ENCODE results near the gene BUD31. TPM values are rescaled to one million over a fixed set of nuclear protein-coding genes. Genes with fewer than 3 reads are reported as not detected.

BUD31 gene
- total and polyA plus RNA-seq, 2 of the 13 experiments (the other 11 are each of a cell fraction or from before 2014, with no cell fraction given) = 35.1 to 79.1 TPM

GRCh38 chr7:99372275-99373090 is 36.3 kb upstream of the BUD31 start (continued):
- peak; percentile 47; the same call in 1 of the 2 replicates for TF ChIP-seq FOXP4 (CRISPR knock-in tag; IDR thresholded peaks at IDR 0.05)
- TF ChIP-seq KDM4B (CRISPR knock-in tag; IDR thresholded peaks at IDR 0.05) = no peak
- TF ChIP-seq GATAD2A (CRISPR knock-in tag; IDR thresholded peaks at IDR 0.05) = peak; percentile 70
- TF ChIP-seq NCOA1 (CRISPR knock-in tag; IDR thresholded peaks at IDR 0.05) = no peak
- peak; percentile 59; the same call in 1 of the 2 replicates for TF ChIP-seq ZMYM3 (CRISPR knock-in tag; IDR thresholded peaks at IDR 0.05)
- TF ChIP-seq ZNF281 (CRISPR knock-in tag; IDR thresholded peaks at IDR 0.05; ENCODE audit: borderline replicate concordance) = no peak
- TF ChIP-seq HDAC2 (CRISPR knock-in tag; IDR thresholded peaks at IDR 0.05) = peak; percentile 86
- no peak for TF ChIP-seq ZNF276 (CRISPR knock-in tag; IDR thresholded peaks at IDR 0.05; ENCODE audit: low read depth)
- no peak for TF ChIP-seq PRPF4 (IDR thresholded peaks at IDR 0.05; ENCODE audit: low read depth, low read length, poor library complexity, severe bottlenecking)
- TF ChIP-seq THRA (CRISPR knock-in tag; IDR thresholded peaks at IDR 0.05; ENCODE audit: borderline replicate concordance) = peak; percentile 100
- no peak for TF ChIP-seq ZNF672 (CRISPR knock-in tag; IDR thresholded peaks at IDR 0.05)
- TF ChIP-seq ZFP37 (CRISPR knock-in tag; IDR thresholded peaks at IDR 0.05; ENCODE audit: borderline replicate concordance) = no peak
- TF ChIP-seq GTF2F1 (IDR thresholded peaks at IDR 0.05; ENCODE audit: low read length) = no peak
- 0 out of 2 replicates have a peak, but pooled peaks have one; percentile 47 for TF ChIP-seq ZNF430 (CRISPR knock-in tag; IDR thresholded peaks at IDR 0.05)
- no peak for TF ChIP-seq ZBTB43 (CRISPR knock-in tag; conservative IDR thresholded peaks at IDR 0.05)
- TF ChIP-seq TFAP4 (IDR thresholded peaks at IDR 0.05; ENCODE audit: borderline replicate concordance, low read depth) = peak; percentile 98
- no peak for TF ChIP-seq MAFG (CRISPR knock-in tag; IDR thresholded peaks at IDR 0.05)
- no peak for TF ChIP-seq CENPT (CRISPR knock-in tag; IDR thresholded peaks at IDR 0.05; ENCODE audit: low read depth)
- TF ChIP-seq ZNF441 (CRISPR knock-in tag; IDR thresholded peaks at IDR 0.05; ENCODE audit: borderline replicate concordance) = no peak

Data from HepG2 (cell line).